Skeletal muscle tissue (tissue), 4 donors: Measurements from ENCODE around the gene SLC13A4. TPM values are rescaled to one million over a fixed set of nuclear protein-coding genes. Genes with fewer than 3 reads are reported as not detected.
"Not testable (repeated sequence)": the region's sequence is repeated elsewhere in the genome, so short reads cannot be mapped to it uniquely, and the experiment has no call there.

Experiments
- H3K27ac ChIP-seq: one replicate; pipeline ENCODE4 v1.7.0; 2013; ENCODE audit warnings: mild to moderate bottlenecking, low read depth, low read length, inconsistent platforms
- H3K27me3 ChIP-seq, 3 donors: one replicate each; pipeline ENCODE4 v1.7.0; 2013; ENCODE audit warnings: low read length in 3 of 3; ENCODE audit not compliant: control insufficient read depth in 3 of 3, insufficient read depth in 3 of 3
- H3K36me3 ChIP-seq, 3 donors: one replicate each; pipeline ENCODE4 v1.7.0; 2013; ENCODE audit warnings: low read length in 3 of 3; ENCODE audit not compliant: control insufficient read depth in 3 of 3, insufficient read depth in 3 of 3
- H3K4me1 ChIP-seq, 3 donors: one replicate each; pipeline ENCODE4 v1.7.0; 2013; ENCODE audit warnings: low read length in 3 of 3, mild to moderate bottlenecking in 3 of 3; ENCODE audit not compliant: control insufficient read depth in 3 of 3, insufficient read depth in 3 of 3
- H3K4me3 ChIP-seq, 3 donors: one replicate each; pipeline ENCODE4 v1.7.0; 2013; ENCODE audit warnings: low read length in 3 of 3
- H3K9ac ChIP-seq, 3 donors: one replicate each; pipeline ENCODE4 v1.7.0; 2013; ENCODE audit warnings: low read length in 3 of 3, mild to moderate bottlenecking in 3 of 3, moderate library complexity in 2 of 3, low read depth in 1 of 3
- H3K9me3 ChIP-seq, 3 donors: one replicate each; pipeline ENCODE4 v1.7.0; 2013; ENCODE audit warnings: low read length in 3 of 3; ENCODE audit not compliant: control insufficient read depth in 3 of 3
- total RNA-seq: library from RNA; depleted of rRNA; stranded (reverse); fragments of >200 nt; gene quantifications from one replicate; pipeline ENCODE4 v1.2.3, GENCODE V29; 2014
- donor health status: Osteomylitis.

The SLC13A4 gene
- total RNA-seq, 1 donor from 2014 or later = not detected

DNA sequence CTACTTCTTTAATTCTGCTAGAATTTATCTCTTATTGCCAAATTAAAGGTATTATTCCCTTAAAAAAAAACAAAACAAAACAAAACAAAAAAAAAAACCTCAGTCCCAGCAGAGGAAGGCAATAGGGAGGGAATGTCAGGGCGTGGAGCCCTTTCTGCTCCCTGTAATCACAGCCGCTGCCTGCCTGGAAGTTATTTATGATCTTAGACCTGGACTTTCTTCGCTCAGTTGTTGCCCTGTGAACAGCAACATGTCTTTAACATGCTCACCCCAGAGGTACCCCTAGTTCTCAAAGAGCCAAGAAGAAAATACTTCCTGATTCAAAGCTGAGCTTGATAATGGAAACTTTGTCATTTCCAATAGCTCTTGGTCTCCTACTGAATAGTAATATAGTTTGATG lies 12.9 kb upstream of the SLC13A4 start:
- Histone ChIP-seq H3K27me3 (no peaks in the 10 kb centered on the region), H3K4me3 (no peak overlapping the region), H3K36me3 (peaks cover 0 to 2% (median 0%) of the 10 kb centered on the region in 3 donors), H3K4me1 (peaks cover 0 to 8% (median 6%) of the 10 kb centered on the region in 3 donors), H3K27ac (no peak overlapping the region), H3K9me3 (no peaks in the 10 kb centered on the region), H3K9ac (no peak overlapping the region)

DNA sequence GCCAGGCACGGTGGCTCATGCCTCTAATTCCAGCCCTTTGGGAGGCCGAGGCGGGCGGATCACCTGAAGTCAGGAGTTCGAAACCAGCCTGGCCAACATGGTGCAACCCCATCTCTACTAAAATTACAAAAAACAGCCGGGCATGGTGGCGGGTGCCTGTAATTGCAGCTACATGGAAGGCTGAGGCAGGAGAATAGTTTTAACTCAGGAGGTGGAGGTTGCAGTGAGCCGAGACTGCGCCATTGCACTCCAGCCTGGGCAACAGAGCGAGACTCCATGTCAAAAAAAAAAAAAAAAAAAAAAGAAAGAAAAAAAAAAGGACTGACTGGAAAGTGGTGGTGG lies 9.3 kb upstream of the SLC13A4 start:
- not testable (repeated sequence) for H3K36me3 ChIP-seq, H3K9ac ChIP-seq, H3K27ac ChIP-seq, H3K27me3 ChIP-seq, H3K4me3 ChIP-seq, H3K9me3 ChIP-seq, H3K4me1 ChIP-seq

- H3K4me1 ChIP-seq = no peaks in the 10 kb centered on the region
- H3K36me3 ChIP-seq = peaks cover 0 to 2% (median 0%) of the 10 kb centered on the region in 3 donors
- H3K4me3 ChIP-seq = no peak overlapping the region
- no peaks in the 10 kb centered on the region for H3K9me3 ChIP-seq
- no peaks in the 10 kb centered on the region for H3K27me3 ChIP-seq
- no peak overlapping the region for H3K9ac ChIP-seq
- H3K27ac ChIP-seq = no peak overlapping the region
Measured at GRCh38 chr7:135736586-135737305, 8.8 kb upstream of the SLC13A4 start.

GRCh38 chr7:135734343-135734689 lies 6.3 kb upstream of the SLC13A4 start:
- no peaks in the 10 kb centered on the region for H3K27me3 ChIP-seq
- no peaks in the 10 kb centered on the region for H3K4me1 ChIP-seq
- H3K4me3 ChIP-seq = no peak overlapping the region
- H3K36me3 ChIP-seq = peaks cover 0 to 2% (median 0%) of the 10 kb centered on the region in 3 donors
- H3K27ac ChIP-seq = no peak overlapping the region
- no peaks in the 10 kb centered on the region for H3K9me3 ChIP-seq
- H3K9ac ChIP-seq = no peak overlapping the region

DNA sequence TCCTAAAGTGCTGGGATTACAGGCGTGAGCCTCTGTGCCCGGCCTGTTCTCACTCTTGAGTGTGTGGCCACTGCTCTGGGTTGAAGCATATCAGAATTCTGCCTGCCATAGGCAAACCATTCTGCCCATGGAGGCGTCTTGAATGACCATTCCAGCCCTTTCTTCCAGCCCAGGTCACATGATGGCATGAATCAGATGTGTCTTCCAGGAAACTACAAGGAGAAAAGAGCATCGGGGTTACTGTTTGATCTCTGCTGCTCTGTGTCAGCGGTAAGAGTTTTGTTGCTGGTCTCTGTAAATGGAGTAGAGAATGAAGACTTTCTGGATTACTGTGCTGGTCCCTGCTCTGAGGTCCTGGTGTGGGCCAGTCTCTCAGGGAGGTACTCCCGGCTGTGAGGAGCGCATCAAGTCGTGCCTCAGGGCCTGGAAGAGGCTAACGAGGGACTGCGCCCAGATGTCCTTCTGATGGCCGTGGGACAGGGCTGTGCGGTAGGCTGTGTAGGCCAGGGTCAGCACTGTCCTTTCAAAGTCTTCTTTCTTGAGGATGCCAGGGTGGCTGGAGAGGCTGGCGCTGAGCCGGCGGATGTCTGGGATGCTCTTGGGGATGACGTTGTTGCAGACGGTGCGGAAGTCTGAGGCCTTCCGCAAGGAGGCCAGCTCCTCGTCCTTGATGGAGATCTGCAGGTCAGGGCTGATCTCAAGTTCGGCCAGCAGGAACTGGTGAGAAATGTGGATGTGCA lies 5.8 kb upstream of the SLC13A4 start:
- no peaks in the 10 kb centered on the region for H3K27me3 ChIP-seq
- no peak overlapping the region for H3K27ac ChIP-seq
- no peak overlapping the region for H3K9ac ChIP-seq
- no peak overlapping the region for H3K4me3 ChIP-seq
- H3K4me1 ChIP-seq = no peaks in the 10 kb centered on the region
- H3K36me3 ChIP-seq = peaks cover 0 to 2% (median 0%) of the 10 kb centered on the region in 3 donors
- no peaks in the 10 kb centered on the region for H3K9me3 ChIP-seq

GRCh38 chr7:135731131-135731530 lies 3.1 kb upstream of the SLC13A4 start:
- Histone ChIP-seq H3K36me3 (no peaks in the 10 kb centered on the region), H3K27ac (no peak overlapping the region), H3K9ac (no peak overlapping the region), H3K4me1 (no peaks in the 10 kb centered on the region), H3K27me3 (no peaks in the 10 kb centered on the region), H3K4me3 (no peak overlapping the region), H3K9me3 (no peaks in the 10 kb centered on the region)

- Histone ChIP-seq H3K27ac (no peak overlapping the region), H3K27me3 (no peaks in the 10 kb centered on the region), H3K4me3 (no peak overlapping the region), H3K36me3 (no peaks in the 10 kb centered on the region), H3K9ac (no peak overlapping the region), H3K4me1 (no peaks in the 10 kb centered on the region), H3K9me3 (no peaks in the 10 kb centered on the region)
Measured at GRCh38 chr7:135729230-135729629, 1.2 kb upstream of the SLC13A4 start.

DNA sequence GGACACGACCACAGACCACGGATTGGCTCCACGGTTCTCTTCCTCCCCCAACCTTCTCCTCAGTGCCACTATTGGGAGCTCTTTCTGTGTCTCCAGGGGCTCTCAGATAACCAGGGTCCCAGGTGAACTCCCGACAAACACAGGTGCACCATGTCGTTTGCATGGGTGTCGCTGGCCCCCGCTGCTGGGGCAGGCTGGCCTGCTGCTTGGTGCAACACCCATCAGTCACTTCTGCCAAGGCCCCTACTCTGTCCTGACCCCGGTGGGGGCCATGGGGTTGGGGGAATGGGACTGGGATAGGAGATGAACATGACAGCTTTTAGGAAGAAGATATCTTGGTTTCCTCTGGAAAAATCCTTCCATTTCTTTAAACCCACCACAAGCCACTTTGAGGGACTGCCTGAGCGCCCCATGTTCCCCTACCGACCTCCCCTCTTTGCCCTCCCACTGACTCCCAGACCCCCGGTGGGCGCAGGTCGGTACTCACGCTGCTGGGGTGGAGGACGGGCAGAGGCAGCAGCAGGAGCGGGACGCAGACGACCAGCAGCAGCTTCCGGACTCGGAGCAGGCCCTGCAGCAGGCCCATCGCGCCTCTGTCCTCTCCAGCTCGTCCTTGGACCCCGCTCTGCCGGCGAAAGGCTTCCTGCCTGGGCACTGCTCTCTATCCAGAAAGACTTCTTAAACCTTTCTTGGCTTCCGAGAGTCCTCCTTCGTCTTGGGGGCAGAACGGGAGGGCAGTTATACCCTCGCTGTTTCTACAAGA lies 894 bp downstream of the SLC13A4 start:
- Histone ChIP-seq H3K4me3 (no peak overlapping the region), H3K9ac (no peak overlapping the region), H3K4me1 (no peaks in the 10 kb centered on the region), H3K9me3 (no peaks in the 10 kb centered on the region), H3K36me3 (no peaks in the 10 kb centered on the region), H3K27me3 (no peaks in the 10 kb centered on the region), H3K27ac (no peak overlapping the region)

DNA sequence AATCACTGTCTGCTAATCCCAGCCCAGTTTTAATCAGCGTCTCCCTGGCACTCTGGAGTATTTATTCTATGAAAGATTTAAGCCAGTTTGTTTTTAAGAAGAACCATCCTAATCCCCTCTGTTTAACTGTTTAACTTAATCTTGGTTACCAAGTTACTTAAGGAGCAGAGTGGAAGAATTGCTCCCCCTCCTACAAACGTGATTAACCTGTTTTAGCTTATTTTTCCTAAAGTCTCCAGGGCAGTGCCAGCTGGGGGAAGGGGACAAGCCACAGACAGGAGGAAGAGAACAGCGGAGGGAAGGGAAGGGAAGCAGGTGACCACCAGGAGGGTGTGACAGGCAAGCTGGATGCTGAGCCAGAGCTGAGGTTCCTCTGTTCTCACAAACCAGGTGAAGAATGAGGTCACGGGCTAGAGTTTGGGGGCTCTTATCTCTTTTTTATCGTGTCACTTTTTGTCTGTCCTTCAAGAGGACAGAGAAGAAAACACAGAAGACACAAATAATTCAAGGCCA lies 1.7 kb downstream of the SLC13A4 start:
- Histone ChIP-seq H3K9me3 (no peaks in the 10 kb centered on the region), H3K27me3 (no peaks in the 10 kb centered on the region), H3K4me1 (no peaks in the 10 kb centered on the region), H3K4me3 (no peak overlapping the region), H3K27ac (no peak overlapping the region), H3K9ac (no peak overlapping the region), H3K36me3 (no peaks in the 10 kb centered on the region)

- Histone ChIP-seq H3K27ac (no peak overlapping the region), H3K27me3 (no peaks in the 10 kb centered on the region), H3K4me3 (no peak overlapping the region), H3K4me1 (no peaks in the 10 kb centered on the region), H3K36me3 (no peaks in the 10 kb centered on the region), H3K9ac (no peak overlapping the region), H3K9me3 (no peaks in the 10 kb centered on the region)
Measured at GRCh38 chr7:135723411-135723810, 4.6 kb downstream of the SLC13A4 start.
